OCI-LY3 (cell line): ENCODE measurements around the gene CCDC40.
A peak's percentile ranks its signal among the peaks of the same experiment; 100 is the strongest.

Experiments used
- H2AFZ ChIP-seq: fragments of 200-600, 300-600 bp; shearing (Covaris generic); 2 replicates; pipeline ENCODE4 v1.6.0; 2014; ENCODE audit warnings: antibody characterized with exemption, low read depth, low read length
- H3K27ac ChIP-seq: fragments of 200-600, 300-600 bp; sonication (generic); 2 replicates; pipeline ENCODE4 v1.5.1; 2014; ENCODE audit warnings: mild to moderate bottlenecking, low read length, moderate library complexity, mixed read lengths
- H3K27me3 ChIP-seq: fragments of 200-600, 300-600 bp; sonication (generic); 2 replicates; pipeline ENCODE4 v1.6.1; 2014; ENCODE audit warnings: low read depth, low read length, mixed read lengths
- H3K36me3 ChIP-seq: fragments of 200-600, 300-600 bp; sonication (generic); replicated peaks from 2 replicates; pipeline ENCODE3; 2014; ENCODE audit warnings: low read depth, low read length, mixed read lengths
- H3K4me1 ChIP-seq: fragments of 300-600, 200-600 bp; sonication (generic); 2 replicates; pipeline ENCODE4 v1.6.1; 2014; ENCODE audit warnings: low read length, mixed read lengths
- H3K4me2 ChIP-seq: fragments of 200-600, 300-600 bp; sonication (generic); 2 replicates; pipeline ENCODE4 v1.6.1; 2014; ENCODE audit warnings: low read length, mixed read lengths
- H3K4me3 ChIP-seq: fragments of 300-600, 200-600 bp; sonication (generic); 2 replicates; pipeline ENCODE4 v1.5.1; 2014; ENCODE audit warnings: antibody characterized with exemption, mild to moderate bottlenecking, low read length, moderate library complexity
- H3K79me2 ChIP-seq: fragments of 300-600, 200-600 bp; shearing (Covaris generic); 2 replicates; pipeline ENCODE4 v1.6.1; 2014; ENCODE audit warnings: mild to moderate bottlenecking, low read length, mixed read lengths
- H3K9ac ChIP-seq: fragments of 300-600, 200-600 bp; shearing (Covaris generic); 2 replicates; pipeline ENCODE4 v1.6.0; 2014; ENCODE audit warnings: mild to moderate bottlenecking, low read length, moderate library complexity
- H3K9me3 ChIP-seq: fragments of 200-600, 300-600 bp; shearing (Covaris generic); 2 replicates; pipeline ENCODE4 v1.6.1; 2014; ENCODE audit warnings: low read length, mixed read lengths; ENCODE audit not compliant: insufficient read depth
- H4K20me1 ChIP-seq: fragments of 200-600, 300-600 bp; sonication (generic); 2 replicates; pipeline ENCODE4 v1.6.1; 2016; ENCODE audit warnings: low read length, mixed read lengths; ENCODE audit not compliant: insufficient read depth
- CTCF ChIP-seq: fragments of 200-600, 300-600 bp; sonication (generic); IDR thresholded peaks from 2 replicates; pipeline ENCODE4 v1.5.1; 2014; ENCODE audit warnings: antibody characterized with exemption, low read length, low read depth
- EZH2phosphoT487 ChIP-seq: fragments of 200-600 bp; shearing (Covaris generic); IDR thresholded peaks from 2 replicates; pipeline ENCODE4 v1.6.1; 2018; ENCODE audit warnings: antibody characterized with exemption, mixed run types, low read depth

The CCDC40 gene

GRCh38 chr17:80145076-80146075 is 108.9 kb downstream of the CCDC40 start:
- Histone ChIP-seq H3K27ac (no peak overlapping the region), H3K36me3 (peaks cover 37% of the 10 kb centered on the region)

GRCh38 chr17:80146121-80147034 is 109.9 kb downstream of the CCDC40 start:
- Histone ChIP-seq H2AFZ (no peak overlapping the region), H3K9me3 (no peaks in the 10 kb centered on the region), H3K79me2 (peaks cover 65% of the 10 kb centered on the region), H3K4me1 (peaks cover 17% of the 10 kb centered on the region), H3K36me3 (peaks cover 32% of the 10 kb centered on the region), H3K4me3 (peak overlapping the region; percentile 95), H3K9ac (peak overlapping the region; percentile 95), H3K27ac (peak overlapping the region; percentile 54), H3K27me3 (no peaks in the 10 kb centered on the region), H4K20me1 (peaks cover 18% of the 10 kb centered on the region), H3K4me2 (peak overlapping the region; percentile 100)
- TF ChIP-seq EZH2phosphoT487 (no peak), CTCF (no peak)

More at GRCh38 chr17:80145076-80146075, 108.9 kb downstream of the CCDC40 start:
- Histone ChIP-seq H3K79me2 (peaks cover 65% of the 10 kb centered on the region), H3K27me3 (no peaks in the 10 kb centered on the region), H3K9ac (peak overlapping the region; percentile 95), H3K4me1 (peaks cover 17% of the 10 kb centered on the region), H2AFZ (no peak overlapping the region), H4K20me1 (peaks cover 18% of the 10 kb centered on the region), H3K4me3 (peak overlapping the region; percentile 95), H3K9me3 (no peaks in the 10 kb centered on the region), H3K4me2 (peak overlapping the region; percentile 100)
- TF ChIP-seq CTCF (no peak), EZH2phosphoT487 (no peak)

GRCh38 chr17:80147035-80147822 is 110.8 kb downstream of the CCDC40 start, which contains the start of gene EIF4A3:
Gene EIF4A3 (minus strand): TSS chr17:80147128. CDS start chr17:80146961, 167 bp downstream.
- H3K79me2 ChIP-seq, result peaks cover 59% of the 10 kb centered on the region
- H3K9ac ChIP-seq, result peak within 1 kb of the TSS; percentile 95
- peaks cover 18% of the 10 kb centered on the region for H4K20me1 ChIP-seq
- H2AFZ ChIP-seq, result peak within 1 kb of the TSS; percentile 89
- H3K4me3 ChIP-seq, result peak within 1 kb of the TSS; percentile 95
- H3K4me1 ChIP-seq, result peaks cover 17% of the 10 kb centered on the region
- H3K27me3 ChIP-seq, result no peaks in the 10 kb centered on the region
- TF ChIP-seq CTCF (no peak), EZH2phosphoT487 (no peak)
- peak within 1 kb of the TSS; percentile 100 for H3K4me2 ChIP-seq
- H3K27ac ChIP-seq, result peak within 1 kb of the TSS; percentile 54
- peaks cover 23% of the 10 kb centered on the region for H3K36me3 ChIP-seq
- no peaks in the 10 kb centered on the region for H3K9me3 ChIP-seq
